MCF 10A (cell line): ENCODE results near the gene C19orf25. TPM values are rescaled to one million over a fixed set of nuclear protein-coding genes. Genes with fewer than 3 reads are reported as not detected.

ENCODE experiments used
- BruUV-seq: library from RNA; stranded (reverse); fragments of 400-500 nt; replicated peaks from 2 replicates; lab custom pipeline; 2021; lab: Mats Ljungman, UMichigan
- CTCF ChIA-PET: fragments of 300-600 bp; sonication (Branson Sonifier 250); formaldehyde crosslinking; extraction: SDS; loops from one replicate; lab custom pipeline; 2021; ENCODE audit warnings: antibody characterized with exemption, inconsistent platforms; lab: Yijun Ruan, JAX
- POLR2A ChIA-PET: fragments of 300-600, 350-650 bp; sonication (Branson Sonifier 250); formaldehyde crosslinking; extraction: SDS; loops from one replicate; lab custom pipeline; 2020; ENCODE audit warnings: antibody characterized with exemption, inconsistent platforms; lab: Yijun Ruan, JAX
- DNase-seq: peaks from one replicate; pipeline ENCODE4 v3.0.0-alpha.2; 2018; ENCODE audit not compliant: unreplicated experiment
- H3K27ac Mint-ChIP-seq: one replicate; pipeline ENCODE4 v1.8.0; 2022; ENCODE audit warnings: mild to moderate bottlenecking, low read depth, mixed read lengths; ENCODE audit not compliant: unreplicated experiment
- H3K27me3 Mint-ChIP-seq: one replicate; pipeline ENCODE4 v1.8.0; 2022; ENCODE audit warnings: mixed read lengths; ENCODE audit not compliant: insufficient read depth, unreplicated experiment
- H3K36me3 Mint-ChIP-seq: one replicate; pipeline ENCODE4 v1.8.0; 2022; ENCODE audit warnings: mild to moderate bottlenecking, moderate library complexity, mixed read lengths; ENCODE audit not compliant: insufficient read depth, unreplicated experiment
- H3K4me1 Mint-ChIP-seq: one replicate; pipeline ENCODE4 v1.8.0; 2022; ENCODE audit warnings: mixed read lengths; ENCODE audit not compliant: insufficient read depth, unreplicated experiment
- H3K4me3 Mint-ChIP-seq: one replicate; pipeline ENCODE4 v1.8.0; 2022; ENCODE audit warnings: mild to moderate bottlenecking, moderate library complexity, mixed read lengths; ENCODE audit not compliant: unreplicated experiment
- H3K9me3 Mint-ChIP-seq: one replicate; pipeline ENCODE4 v1.8.0; 2022; ENCODE audit warnings: mixed read lengths; ENCODE audit not compliant: unreplicated experiment
- CTCF ChIP-seq: fragments of 200-600 bp; IDR thresholded peaks from one replicate; pipeline ENCODE4 v1.8.0; 2022; ENCODE audit warnings: antibody characterized with exemption, mild to moderate bottlenecking; ENCODE audit not compliant: unreplicated experiment
- intact Hi-C: fragments of 100-400 bp; cut with micrococcal nuclease; formaldehyde crosslinking; loops from 2 replicates; pipeline ENCODE4 v1.14.1; 2022
- total RNA-seq: library from RNA; stranded (reverse); gene quantifications from 2 replicates; pipeline ENCODE4 v1.2.3, GENCODE V29; 2022

Gene C19orf25
- total RNA-seq, 1 experiment from 2014 or later = 40.5 TPM

- H3K36me3 Mint-ChIP-seq = peaks cover 18% of the 10 kb centered on the region
- peak; percentile 57 for DNase-seq
- intact Hi-C loops = no loop called here
- ChIA-PET CTCF (interaction anchor here (0.7 kb wide), 1 partner anchor 217 kb away, joined by 3 read pairs; no protein-coding TSS in a partner anchor), POLR2A (interaction anchor here (0.6 to 1.5 kb wide), 3 partner anchors 11 to 23 kb away, joined by 3 to 7 read pairs (median 5); no protein-coding TSS in a partner anchor)
- no peak for TF ChIP-seq CTCF
- peaks cover 15% of the 10 kb centered on the region for H3K27me3 Mint-ChIP-seq
- H3K4me3 Mint-ChIP-seq = no peak overlapping the region
- no peaks in the 10 kb centered on the region for H3K4me1 Mint-ChIP-seq
- H3K27ac Mint-ChIP-seq = no peak overlapping the region
- BruUV-seq = no TSS peak
- no peaks in the 10 kb centered on the region for H3K9me3 Mint-ChIP-seq
Measured at GRCh38 chr19:1455002-1455335, 24.0 kb downstream of the C19orf25 start.

GRCh38 chr19:1453525-1454364 is 25.3 kb downstream of the C19orf25 start:
- no peak for TF ChIP-seq CTCF
- H3K36me3 Mint-ChIP-seq = peaks cover 13% of the 10 kb centered on the region
- no peak overlapping the region for H3K27ac Mint-ChIP-seq
- no peaks in the 10 kb centered on the region for H3K9me3 Mint-ChIP-seq
- POLR2A ChIA-PET = interaction anchor here (0.7 to 1.5 kb wide), 4 partner anchors 12 to 1979 kb away, joined by 3 to 7 read pairs (median 3); no protein-coding TSS in a partner anchor
- BruUV-seq = no TSS peak
- DNase-seq = peak; percentile 70
- H3K4me1 Mint-ChIP-seq = no peaks in the 10 kb centered on the region
- CTCF ChIA-PET = interaction anchor here (0.6 kb wide), 1 partner anchor 108 kb away, joined by 3 read pairs; no protein-coding TSS in a partner anchor
- no peak overlapping the region for H3K4me3 Mint-ChIP-seq
- intact Hi-C loops = no loop called here
- peaks cover 26% of the 10 kb centered on the region for H3K27me3 Mint-ChIP-seq

- intact Hi-C loops = no loop called here
- no peak for DNase-seq
- POLR2A ChIA-PET = interaction anchor here (0.6 to 1.4 kb wide), 4 partner anchors 11 to 1980 kb away, joined by 3 read pairs; no protein-coding TSS in a partner anchor
- CTCF ChIA-PET = interaction anchor here (0.6 to 1.1 kb wide), 3 partner anchors 9 to 138 kb away, joined by 3 to 6 read pairs (median 3); no protein-coding TSS in a partner anchor
- Mint-ChIP-seq H3K9me3 (no peaks in the 10 kb centered on the region), H3K27me3 (peaks cover 30% of the 10 kb centered on the region), H3K4me3 (no peak overlapping the region), H3K4me1 (no peaks in the 10 kb centered on the region), H3K36me3 (peaks cover 11% of the 10 kb centered on the region), H3K27ac (no peak overlapping the region)
- TF ChIP-seq CTCF = no peak
- BruUV-seq = no TSS peak
Measured at GRCh38 chr19:1452802-1453524, 26.1 kb downstream of the C19orf25 start.
